Measurements from ENCODE around the gene TTC13.

TTC13 gene

DNA sequence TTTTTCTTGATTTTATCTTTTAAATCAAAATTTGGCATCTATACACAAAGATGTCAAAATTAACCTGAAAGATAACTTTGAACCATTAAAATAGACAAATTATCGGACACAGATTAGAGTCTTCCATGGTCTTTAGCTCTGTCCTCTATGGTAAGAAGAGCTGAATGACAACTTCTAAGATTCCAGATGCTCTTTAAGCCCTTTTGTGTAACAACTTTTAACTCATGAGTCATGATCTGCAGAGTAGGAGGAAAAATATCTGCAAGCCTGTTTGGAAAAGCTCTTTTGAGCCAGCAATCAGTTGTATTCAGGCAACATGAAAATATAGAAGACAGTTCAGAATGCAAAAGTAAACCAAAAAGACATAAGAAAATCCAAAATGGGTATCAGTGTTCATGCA lies 37.8 kb downstream of the TTC13 start:
- no peak for DNase-seq

DNA sequence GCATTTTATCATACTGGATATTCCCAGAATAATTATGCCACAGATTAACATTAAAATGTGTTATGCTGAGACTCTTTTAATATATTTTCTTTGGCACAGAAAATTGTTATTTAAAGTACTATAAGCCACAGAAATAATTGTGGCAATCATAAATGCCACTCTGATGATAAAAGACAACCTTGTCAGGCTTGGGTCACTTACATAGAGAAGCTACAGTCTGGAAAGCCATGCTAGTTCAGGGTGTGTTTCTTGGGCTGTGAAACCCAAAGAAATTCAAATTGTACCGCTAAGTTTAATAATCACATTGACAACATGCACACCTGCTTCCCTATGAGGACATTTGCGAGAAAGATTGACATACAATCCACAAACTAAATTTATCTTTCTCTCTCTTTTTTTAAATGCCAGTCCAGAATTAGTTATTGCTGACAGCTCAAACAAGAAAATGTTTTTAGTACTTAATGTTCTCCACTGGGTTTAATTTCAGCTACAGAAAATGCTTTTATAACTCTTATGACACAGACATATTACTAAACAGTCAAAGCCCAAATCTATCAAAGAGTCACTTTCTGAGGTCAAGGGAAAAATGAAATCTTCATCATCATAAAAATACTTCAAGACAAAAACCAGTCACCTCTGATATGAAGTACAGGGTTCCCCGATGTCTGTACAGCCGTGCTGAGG lies 38.7 kb downstream of the TTC13 start:
- DNase-seq, result no peak

DNA sequence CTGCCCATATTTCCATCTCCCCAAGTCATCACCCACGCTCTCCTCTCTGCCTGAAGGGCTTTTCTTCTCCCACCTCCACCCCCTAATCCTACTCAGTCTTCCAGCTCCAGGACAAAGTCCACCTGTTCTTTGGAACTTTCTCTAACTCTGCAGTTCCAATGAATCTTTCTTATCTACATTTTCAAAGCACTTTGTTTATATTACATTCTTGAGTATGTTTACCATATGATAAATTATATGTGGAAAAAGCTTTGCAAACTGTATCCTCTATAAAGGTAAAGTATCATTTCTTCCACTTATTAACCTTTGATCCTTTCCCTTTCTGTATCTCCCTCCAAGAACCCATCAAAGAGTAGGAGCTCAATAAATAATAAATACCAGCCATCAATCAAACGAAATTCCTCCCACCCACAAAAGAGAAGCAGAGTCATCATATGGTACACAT lies 39.7 kb downstream of the TTC13 start:
- DNase-seq, result no peak

DNA sequence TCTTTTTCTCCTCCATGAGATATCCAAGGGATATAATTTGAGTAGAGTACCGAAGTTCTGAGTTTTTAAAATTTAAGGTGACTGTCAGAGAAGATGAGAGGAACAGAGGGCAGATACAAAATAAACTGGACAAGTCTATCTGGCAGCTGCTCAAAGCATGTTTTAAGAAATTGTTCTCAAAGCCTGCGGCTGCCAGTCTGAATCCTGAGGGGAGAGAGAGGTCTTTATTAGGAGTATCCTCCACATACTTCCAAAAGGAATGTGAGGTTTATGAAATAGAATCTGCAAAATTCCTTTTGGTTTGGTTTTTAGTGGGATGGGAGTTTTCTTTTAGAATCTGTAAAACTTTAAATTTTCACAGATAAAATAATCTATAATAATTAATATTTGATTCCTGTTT lies 41.3 kb downstream of the TTC13 start:
- DNase-seq, result no peak

DNA sequence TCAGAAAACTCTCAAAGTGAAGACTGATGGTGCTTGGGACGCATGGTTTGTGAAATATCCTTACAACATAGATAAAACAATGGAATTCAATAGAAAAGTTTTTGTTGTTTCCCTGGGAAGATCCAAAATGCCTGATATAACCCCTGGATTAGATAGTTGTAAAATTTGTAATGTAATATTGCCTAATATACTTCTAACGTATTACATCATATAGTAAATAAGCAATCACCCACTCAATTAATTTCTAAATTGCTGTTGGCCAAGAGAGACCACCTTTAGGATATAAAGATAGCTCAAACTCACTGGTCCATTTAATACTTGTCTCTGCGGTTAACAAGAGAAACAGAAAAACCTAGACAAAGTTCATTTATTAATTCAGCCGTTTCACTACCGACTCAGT lies 42.2 kb downstream of the TTC13 start:
- DNase-seq, result no peak

DNA sequence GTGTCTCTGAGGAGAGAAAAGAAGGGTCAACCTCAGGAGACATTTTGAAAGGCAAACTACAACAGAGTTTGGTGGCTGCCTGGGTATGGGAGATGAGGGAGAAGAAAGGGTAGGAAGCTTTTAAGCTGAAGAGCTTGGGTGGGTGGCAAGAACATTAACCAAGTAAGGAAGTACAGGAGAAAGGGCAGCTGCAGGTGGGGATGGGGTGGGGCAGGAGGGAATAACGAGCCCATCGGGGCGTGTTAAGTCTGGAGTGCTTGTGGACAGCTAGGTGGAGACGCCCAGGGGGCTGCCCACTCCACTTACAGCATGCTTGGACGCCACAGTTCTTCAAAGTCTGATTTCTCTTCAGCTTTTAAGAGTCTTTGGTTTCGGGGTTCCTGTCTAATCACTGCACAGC lies 42.8 kb downstream of the TTC13 start:
- DNase-seq, result no peak

DNA sequence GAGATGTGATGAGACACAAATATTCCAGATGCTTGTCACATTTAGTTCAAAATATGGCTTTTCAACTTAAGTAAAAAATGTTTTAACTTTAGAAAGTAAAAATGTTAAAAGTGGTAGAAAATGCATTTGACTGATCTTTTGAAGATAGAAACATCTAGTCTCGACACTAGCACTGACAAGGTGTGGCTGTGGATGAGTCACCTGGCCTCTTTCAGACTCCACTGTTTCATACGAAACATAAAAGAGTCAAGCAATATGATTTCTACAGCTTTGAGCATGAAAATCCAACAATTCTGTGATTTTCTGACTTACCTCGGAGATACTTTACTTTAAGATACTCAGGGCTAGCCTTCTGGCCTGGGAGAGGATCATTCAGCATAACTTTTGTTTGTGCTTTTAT lies 47.7 kb downstream of the TTC13 start:
- DNase-seq, result no peak

DNA sequence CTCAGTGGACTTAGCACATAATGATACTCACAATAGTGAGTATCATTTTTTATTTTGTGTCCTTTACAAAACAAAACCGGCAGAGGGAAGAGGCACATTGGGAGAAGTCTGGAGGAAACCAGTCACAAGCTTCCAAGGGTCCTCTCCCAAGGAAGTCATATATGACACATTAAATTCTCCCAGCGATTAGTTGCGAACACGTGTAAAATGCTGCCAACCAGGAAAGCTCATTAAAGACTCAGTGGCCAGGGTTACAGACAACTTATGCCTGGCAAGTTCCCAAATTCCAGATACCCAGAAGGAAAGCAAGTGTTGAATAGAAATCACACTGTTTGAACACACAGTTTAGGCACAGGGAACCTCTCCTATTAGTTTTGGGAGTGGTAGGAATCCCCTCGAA lies 52.5 kb downstream of the TTC13 start:
- no peak for DNase-seq

DNA sequence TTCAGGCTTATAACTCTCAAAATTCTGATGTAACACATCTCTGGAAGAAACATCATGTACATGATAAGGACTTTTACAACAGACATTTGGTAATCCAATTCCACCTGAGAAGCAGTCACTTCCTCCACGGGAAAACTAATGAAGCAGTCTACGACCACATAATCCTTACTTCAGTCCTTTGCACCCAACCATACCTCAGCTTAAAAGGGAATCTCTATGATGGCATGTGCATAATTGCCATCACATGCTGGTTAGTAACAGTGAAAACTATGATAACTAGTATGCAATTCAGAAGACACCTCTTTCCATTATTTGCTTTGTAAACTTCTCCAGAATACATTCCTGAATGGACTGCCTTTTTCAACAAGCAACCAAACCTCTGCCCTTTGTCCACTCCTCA lies 53.1 kb downstream of the TTC13 start:
- no peak for DNase-seq

DNA sequence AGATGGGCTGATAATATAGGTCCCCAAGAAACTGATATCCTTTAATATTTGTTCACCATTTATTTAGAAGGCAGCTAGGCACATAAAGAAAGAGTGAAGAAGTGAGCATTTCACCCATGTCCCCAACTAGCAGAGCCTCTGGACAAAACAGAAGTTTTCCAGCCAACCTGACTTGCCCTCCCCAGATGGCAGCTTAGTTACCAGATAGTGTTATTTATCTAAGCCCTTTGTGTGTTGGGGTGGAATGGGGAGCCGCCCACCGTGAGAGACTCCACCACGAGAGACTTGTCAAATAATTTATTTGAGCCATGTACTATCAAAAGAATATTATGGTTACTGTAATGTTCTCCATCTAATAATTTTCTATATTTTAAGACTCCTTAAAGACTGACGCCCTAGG lies 55.5 kb downstream of the TTC13 start:
- no peak for DNase-seq

DNA sequence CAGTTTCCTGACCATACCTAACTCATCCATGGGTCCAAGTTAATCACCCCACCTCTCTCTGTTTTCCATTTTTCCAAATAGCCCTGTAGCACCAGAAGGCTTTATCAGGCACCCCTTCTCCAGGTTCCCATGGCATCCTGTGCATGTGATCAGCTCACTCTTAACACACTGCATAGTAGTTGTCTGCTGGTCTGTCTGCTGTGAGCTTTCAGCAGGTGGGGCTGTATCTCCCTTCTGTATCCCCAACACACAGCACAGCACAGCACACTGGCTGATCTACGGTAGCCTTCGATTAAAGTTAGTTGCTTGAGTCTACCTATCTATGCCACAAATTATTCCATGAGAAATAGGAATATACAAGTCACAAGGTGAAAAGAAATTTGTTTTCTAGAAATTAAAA lies 56.0 kb downstream of the TTC13 start:
- no peak for DNase-seq

DNA sequence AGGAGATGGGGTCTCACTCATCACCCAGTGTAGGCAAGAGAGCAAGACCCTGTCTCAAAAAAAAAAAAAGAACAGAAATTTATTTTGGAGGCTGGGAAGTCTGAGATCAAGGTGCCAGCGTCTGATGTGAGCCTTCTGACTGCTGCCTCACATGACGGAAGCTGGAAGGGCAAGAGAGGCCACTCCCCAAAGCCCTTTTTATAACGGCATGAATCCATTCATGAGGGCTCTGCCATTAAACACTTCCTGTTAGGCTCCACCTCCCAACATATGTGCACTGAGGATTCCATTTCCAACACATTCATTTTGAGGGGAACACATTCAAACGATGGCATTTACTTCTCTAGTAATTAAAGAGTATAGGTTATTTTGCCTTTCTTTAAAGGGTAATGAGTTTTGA lies 59.5 kb downstream of the TTC13 start:
- no peak for DNase-seq

DNA sequence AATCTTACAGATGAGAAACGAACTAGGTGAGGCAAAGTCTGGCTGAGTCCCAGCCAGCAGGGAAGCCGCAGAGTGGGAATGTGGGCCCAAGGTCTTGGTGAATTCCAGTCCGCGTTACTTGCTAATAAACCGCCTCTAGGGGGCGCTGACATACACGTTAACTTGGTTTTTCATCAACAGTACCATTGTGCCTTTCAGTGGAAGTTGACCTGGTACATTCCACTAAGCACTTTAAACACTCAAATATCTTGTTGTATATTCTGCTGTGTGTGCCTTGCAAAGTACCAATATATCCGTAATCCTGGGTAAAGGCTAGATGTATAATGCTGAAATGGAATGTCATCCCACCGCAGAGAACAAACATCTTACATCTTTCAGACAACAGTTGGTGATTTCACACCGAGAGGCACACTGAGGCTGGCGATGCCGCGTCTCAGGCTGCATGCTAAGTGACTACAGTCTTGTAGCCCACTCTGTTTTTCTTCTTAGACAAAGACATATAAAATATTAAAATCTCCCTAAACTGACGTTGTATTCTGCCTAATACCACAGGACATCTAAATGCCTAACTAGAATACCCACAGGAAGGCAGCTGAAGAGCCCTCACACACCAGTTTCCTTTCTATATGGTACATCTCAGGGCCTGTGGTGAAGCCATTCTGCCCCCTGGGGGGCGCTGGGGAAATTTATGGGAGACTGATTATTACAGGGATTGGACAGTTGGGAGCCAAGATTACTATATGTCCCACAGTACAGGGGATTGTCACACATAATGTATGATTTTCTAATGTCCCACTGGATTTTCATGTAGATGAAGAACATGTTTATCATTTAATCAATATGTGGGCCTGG lies 61.2 kb downstream of the TTC13 start:
- DNase-seq, result peak; percentile 77 to 79

DNA sequence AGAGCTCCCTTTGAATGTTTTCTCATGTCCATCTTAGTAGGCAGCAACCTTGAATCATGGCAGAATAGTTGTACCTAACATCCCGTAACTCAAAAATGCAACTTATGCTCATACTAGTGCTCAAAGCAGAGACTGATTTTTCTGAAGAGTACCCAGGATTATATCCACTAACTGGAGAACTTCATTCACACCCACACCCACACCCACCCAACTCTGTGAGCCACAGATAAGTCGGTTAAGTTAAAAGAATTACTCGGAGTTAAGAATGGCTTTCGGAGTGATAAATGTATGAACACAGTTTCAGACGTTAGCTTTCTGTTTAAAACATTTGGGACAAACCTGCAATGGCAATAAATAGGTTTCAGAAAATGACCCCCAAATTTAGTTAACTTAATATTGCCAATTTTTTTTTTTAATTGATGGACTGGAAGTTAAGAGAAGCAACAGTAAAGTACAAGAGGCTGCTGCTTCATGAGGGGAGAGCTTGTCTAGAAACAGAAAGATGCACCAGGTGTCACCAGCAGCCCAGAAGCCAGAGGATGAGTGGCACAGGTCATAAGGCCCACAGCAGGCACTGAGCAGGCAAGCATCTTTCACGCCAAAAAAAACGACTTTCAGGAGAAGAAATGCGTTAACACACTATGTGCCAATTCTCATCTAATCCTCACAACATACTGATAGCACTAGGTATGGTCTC lies 61.9 kb downstream of the TTC13 start:
- DNase-seq, result no peak

DNA sequence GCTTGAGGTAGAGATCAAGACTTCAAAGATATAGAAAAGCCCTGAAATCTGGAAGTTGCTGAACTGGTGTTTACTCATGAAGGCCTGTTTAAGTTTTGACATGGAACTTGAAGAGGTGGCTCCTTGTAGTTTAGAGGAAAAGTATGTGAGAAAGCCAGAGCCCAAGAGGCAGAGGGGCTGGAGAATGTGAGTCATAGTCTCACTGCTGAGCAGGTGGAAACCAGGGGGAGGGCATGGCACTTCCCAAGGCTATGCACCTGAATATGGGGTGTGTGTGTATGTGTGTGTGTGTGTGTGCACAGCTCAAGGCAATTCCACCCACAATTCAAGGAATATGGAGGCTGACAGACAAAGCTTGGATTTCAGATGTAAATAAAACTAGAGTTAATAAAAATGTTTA lies 63.6 kb downstream of the TTC13 start:
- DNase-seq, result no peak

DNA sequence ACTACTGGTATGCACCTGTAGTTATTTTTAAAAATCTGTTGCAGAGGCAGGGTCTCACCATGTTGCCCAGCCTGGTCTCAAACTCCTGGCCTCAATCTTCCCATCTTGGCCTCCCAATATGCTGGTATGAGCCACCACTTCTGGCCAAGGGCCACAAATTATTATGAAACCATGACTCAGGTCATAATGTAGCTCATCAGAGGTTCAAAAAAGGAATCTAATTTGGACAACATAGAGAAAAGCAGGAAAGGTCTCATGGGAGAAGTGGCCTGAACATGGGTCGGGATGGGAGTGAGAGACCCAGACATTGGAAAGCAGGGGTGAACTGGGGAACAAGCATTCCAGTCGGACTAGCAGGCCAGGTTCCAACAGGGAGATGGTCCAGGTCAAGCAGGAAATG lies 65.2 kb downstream of the TTC13 start:
- no peak for DNase-seq

DNA sequence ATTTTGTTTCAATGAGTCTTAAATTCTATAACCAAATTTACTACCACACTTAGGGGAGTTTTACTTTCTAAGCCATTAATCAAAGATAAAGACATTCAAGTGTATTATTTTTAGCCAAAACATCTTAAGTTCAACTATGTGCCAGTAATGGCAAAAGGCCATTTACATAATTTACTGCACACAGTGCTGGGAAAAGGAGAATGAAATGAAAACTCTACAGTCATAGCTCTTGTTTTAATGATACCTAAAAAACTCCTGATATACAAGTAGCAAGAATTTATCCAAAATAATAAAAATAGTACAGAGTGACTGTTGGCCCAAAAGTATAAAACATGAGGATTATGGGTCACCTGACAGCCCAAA lies 67.9 kb downstream of the TTC13 start:
- no peak for DNase-seq

DNA sequence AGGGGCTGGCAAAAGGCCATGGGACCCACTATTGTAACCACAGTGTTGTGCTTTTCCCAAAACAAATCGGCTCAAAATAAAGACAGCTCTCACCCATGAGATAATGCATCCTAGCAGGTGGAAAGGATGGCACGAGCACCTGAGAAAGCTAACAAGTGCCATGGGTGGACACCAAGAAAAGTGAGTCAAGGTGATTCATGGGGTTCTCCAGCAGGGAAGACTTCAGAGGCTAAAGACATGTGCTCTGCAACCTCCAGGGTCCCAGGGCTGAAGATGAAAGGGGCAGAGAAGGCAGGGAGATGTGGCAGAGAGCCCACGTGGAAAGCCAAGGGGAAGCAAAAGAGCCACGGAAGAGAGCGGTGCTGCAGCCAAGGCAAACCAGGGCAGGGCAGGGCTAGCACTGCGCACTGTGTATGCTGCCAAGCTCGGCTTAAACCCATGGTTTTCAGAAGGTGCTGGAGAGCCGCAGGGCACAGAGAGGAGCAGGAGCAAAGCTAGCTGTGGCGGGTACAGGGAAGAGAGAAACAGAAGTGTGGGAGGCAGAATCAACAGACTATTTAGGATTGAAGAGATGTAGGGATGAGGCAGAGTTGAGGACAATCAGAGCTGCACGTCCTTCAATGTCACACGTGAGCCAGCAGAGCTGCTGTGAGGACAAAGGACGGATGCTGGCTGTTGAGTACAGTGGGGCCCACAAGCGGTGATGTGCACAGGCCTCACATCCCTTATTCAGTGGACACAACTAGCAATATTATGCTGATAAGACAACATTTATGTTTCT lies 68.5 kb downstream of the TTC13 start:
- DNase-seq, result no peak

DNA sequence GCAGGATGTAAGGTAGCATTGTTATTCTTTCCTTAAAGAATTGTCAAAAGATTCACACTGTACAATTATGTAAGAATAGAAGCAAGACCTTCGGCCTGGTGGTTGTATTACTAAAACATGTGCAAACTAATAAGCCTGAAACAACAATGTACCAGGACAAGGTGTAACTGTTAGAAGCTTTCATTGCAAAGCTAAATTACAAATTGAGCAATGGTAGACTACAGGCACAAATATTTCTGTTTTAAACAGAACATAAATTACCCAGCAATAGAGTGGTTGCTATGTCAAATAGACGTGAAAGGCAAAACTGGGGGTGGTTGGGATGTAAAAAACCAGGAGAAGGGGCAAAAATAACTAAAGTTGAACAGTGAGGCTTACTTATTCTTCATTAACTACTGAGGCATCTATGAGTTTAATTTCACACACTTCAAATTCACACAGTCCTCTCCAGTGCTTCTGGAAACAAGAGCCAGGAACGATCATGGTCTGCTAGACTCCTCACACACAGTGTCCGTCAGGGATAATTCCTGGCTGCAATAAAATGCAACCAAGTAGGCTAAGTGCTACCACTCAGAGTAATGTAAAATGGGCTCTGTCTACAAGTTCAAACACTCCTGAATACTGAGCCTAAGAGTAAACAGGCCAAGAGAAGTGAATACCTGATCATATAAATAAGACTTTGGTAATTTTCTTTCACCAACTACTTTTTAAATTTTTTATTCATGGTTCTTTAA lies 71.0 kb downstream of the TTC13 start:
- DNase-seq, result no peak

DNA sequence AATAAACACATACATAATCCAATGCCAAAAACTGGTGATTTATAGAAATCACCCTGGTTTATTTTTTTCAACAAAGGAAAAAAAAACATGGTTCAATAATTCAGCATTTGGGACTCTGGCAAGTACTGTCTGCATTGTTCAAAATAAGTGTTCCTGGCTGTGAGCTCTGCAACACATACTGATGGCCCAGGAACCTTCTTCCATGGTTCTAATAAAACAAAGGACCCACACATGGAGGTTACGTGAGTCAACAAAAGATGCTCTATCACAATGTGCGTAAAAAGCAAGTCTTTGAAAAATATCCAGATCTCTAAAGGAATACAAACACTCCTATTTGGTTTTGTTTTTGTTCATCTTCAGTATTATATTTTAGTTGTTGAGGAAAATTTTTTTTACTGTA lies 72.4 kb downstream of the TTC13 start:
- DNase-seq, result no peak

DNA sequence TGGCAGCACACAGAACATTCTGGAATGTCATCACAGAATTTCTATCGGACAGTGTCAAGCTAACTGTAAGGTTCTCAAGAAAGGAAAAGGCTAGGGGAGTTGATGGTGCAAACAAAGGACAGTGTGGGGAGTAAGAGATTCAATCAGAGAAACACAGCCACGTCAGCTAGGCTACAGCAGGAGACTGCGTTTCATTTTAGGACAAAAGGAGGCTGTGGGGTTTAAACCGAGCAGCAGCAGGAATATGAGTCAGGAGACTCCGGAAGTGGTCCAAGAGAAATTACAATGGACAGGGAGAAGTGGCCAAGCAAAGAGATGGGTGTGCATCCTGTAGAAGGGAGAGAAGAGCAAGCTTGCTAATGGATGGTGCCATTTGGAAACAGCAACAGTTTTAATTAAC lies 72.9 kb downstream of the TTC13 start:
- DNase-seq, result no peak

DNA sequence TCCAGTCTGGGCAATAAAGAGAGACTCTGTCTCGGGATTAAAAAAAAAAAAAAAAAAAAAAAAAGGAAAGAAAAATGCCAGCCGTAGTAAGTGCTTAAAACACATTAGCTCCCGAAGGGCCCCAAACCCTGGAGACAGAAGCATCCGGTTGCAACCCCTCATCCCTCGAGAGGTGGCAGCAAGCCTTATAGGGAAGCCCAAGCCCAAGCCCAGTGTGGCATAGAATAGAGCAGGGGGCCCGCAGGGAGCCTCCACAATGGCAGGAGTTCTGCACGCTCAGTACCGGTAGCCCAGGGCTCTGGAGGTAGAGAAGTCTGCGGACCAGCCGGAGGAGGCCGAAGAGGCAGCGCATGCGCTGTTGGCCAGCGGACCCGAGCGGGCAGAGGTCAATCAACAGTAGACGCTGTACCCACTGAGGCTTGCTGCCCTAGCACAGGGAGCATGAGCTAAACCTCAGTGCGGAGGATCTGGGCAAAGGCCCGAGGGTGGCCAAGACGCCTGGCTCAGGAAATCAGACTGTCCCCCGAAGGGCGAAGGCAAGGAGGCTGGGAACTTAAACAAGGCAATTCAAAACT lies 76.2 kb downstream of the TTC13 start:
- DNase-seq, result no peak
